GM12878 (cell line): ENCODE data around the gene GEMIN7. TPM values are rescaled to one million over a fixed set of nuclear protein-coding genes. Genes with fewer than 3 reads are reported as not detected.

ENCODE experiments used
- ATAC-seq: fragments of 200-7000 bp; cut with Tn5 transposase; 3 replicates; pipeline ENCODE4 v1.9.1; 2020; ENCODE audit warnings: mild to moderate bottlenecking, moderate library complexity
- BruUV-seq: library from RNA; stranded (reverse); fragments of 400-500 nt; replicated peaks from 2 replicates; lab custom pipeline; 2021; lab: Mats Ljungman, UMichigan
- CTCF ChIA-PET: fragments of 300-600 bp; sonication (Branson Sonifier 250); formaldehyde crosslinking; extraction: SDS; loops from one replicate; lab custom pipeline; 2021; ENCODE audit warnings: inconsistent platforms; lab: Yijun Ruan, JAX
- POLR2A ChIA-PET: fragments of 350-600 bp; formaldehyde crosslinking; extraction: SDS; loops from one replicate; lab custom pipeline; 2021; ENCODE audit warnings: inconsistent platforms; lab: Charles Lee
- RAD21 ChIA-PET: fragments of 300-600 bp; sonication (Branson Sonifier 250); formaldehyde crosslinking; loops from one replicate; lab custom pipeline; 2023; ENCODE audit warnings: antibody characterized with exemption; ENCODE audit not compliant: unreplicated experiment; lab: Charles Lee
- SMC1A ChIA-PET: fragments of 300-600 bp; sonication (Branson Sonifier 250); formaldehyde crosslinking; loops from one replicate; lab custom pipeline; 2023; ENCODE audit not compliant: unreplicated experiment, uncharacterized antibody; lab: Charles Lee
- DNase-seq: peaks from one replicate; pipeline ENCODE4 v3.0.0-alpha.2; 2011; ENCODE audit warnings: low read depth, low spot score
- FAIRE-seq: peaks from 3 replicates; lab custom pipeline; 2011; peaks lifted over from hg19 to GRCh38; lab: Jason Lieb, UNC
- H2AFZ ChIP-seq: 2 replicates; pipeline ENCODE4 v1.6.0; 2011; ENCODE audit warnings: low read depth, low read length, control low read depth; ENCODE audit not compliant: control insufficient read depth
- H3K27ac ChIP-seq: 2 replicates; pipeline ENCODE4 v1.5.1; 2011; ENCODE audit warnings: control low read depth; ENCODE audit not compliant: control insufficient read depth, insufficient read depth
- H3K27me3 ChIP-seq, 2 experiments: replicated peaks in 1 of 2; 2 replicates each; pipeline versions ENCODE4 v1.6.0 to v1.6.1; 2011; ENCODE audit warnings: low read length in 1 of 2; ENCODE audit not compliant: control insufficient read depth in 2 of 2, insufficient read depth in 2 of 2
- H3K36me3 ChIP-seq, 2 experiments: 2 replicates each; pipeline ENCODE4 v1.5.1; 2011; ENCODE audit warnings: low read length in 1 of 2; ENCODE audit not compliant: control insufficient read depth in 2 of 2, insufficient read depth in 2 of 2
- H3K4me1 ChIP-seq: 2 replicates; pipeline ENCODE4 v1.6.1; 2011; ENCODE audit warnings: mild to moderate bottlenecking, low read length, moderate library complexity, mixed read lengths; ENCODE audit not compliant: control insufficient read depth, insufficient read depth
- H3K4me2 ChIP-seq: 2 replicates; pipeline ENCODE4 v1.6.0; 2011; ENCODE audit warnings: control low read depth; ENCODE audit not compliant: control insufficient read depth, insufficient read depth
- H3K4me3 ChIP-seq: fragments of 200-600 bp; sonication (generic); 2 replicates; pipeline ENCODE4 v1.5.1; 2016
- H3K79me2 ChIP-seq: 2 replicates; pipeline ENCODE4 v1.6.0; 2011; ENCODE audit warnings: low read length; ENCODE audit not compliant: control insufficient read depth, insufficient read depth
- H3K9ac ChIP-seq: 2 replicates; pipeline ENCODE4 v1.8.0; 2011; ENCODE audit warnings: low read length, control low read depth, mixed read lengths; ENCODE audit not compliant: control insufficient read depth, insufficient read depth
- H3K9me3 ChIP-seq: replicated peaks from 3 replicates; pipeline ENCODE4 v1.5.1; 2011; ENCODE audit warnings: mild to moderate bottlenecking, low read length; ENCODE audit not compliant: control insufficient read depth, insufficient read depth
- H4K20me1 ChIP-seq: 2 replicates; pipeline ENCODE4 v1.6.0; 2011; ENCODE audit not compliant: control insufficient read depth, insufficient read depth
- ATF3 ChIP-seq: IDR thresholded peaks from 2 replicates; pipeline ENCODE4 v1.6.1; 2011; ENCODE audit warnings: low read depth, mild to moderate bottlenecking, low read length, moderate library complexity, borderline replicate concordance; ENCODE audit errors: extremely low read depth
- BCLAF1 ChIP-seq: fragments of 450-650 bp; IDR thresholded peaks from 2 replicates; pipeline ENCODE4 v1.6.1; 2017; ENCODE audit warnings: antibody characterized with exemption, mild to moderate bottlenecking, moderate library complexity
- BMI1 ChIP-seq: fragments of 450-650 bp; IDR thresholded peaks from 2 replicates; pipeline ENCODE4 v1.6.1; 2016; ENCODE audit warnings: mild to moderate bottlenecking, moderate library complexity, borderline replicate concordance
- CEBPB ChIP-seq, 2 experiments: fragments of 150-350 bp in 1 of 2; IDR thresholded peaks; 2 replicates each; pipeline ENCODE4 v1.6.1; 2012 to 2014; ENCODE audit warnings: low read depth in 2 of 2, low read length in 2 of 2, borderline replicate concordance in 1 of 2, inconsistent platforms in 1 of 2
- ETV6 ChIP-seq, 2 experiments: fragments of 450-650 bp in 1 of 2; IDR thresholded peaks in 1 of 2; conservative IDR thresholded peaks in 1 of 2; 2 replicates each; pipeline ENCODE4 v1.6.1; 2014; ENCODE audit warnings: antibody characterized with exemption in 1 of 2, borderline replicate concordance in 1 of 2, low read depth in 1 of 2, mild to moderate bottlenecking in 1 of 2, moderate library complexity in 1 of 2
- FOXM1 ChIP-seq: IDR thresholded peaks from 2 replicates; pipeline ENCODE4 v1.6.1; 2012; ENCODE audit warnings: low read depth, mild to moderate bottlenecking, inconsistent platforms, low read length, moderate library complexity
- IKZF1 ChIP-seq: fragments of 450-650 bp; conservative IDR thresholded peaks from 2 replicates; pipeline ENCODE4 v1.6.1; 2017; ENCODE audit warnings: antibody characterized with exemption, mild to moderate bottlenecking
- IRF5 ChIP-seq: fragments of 450-650 bp; IDR thresholded peaks from 2 replicates; pipeline ENCODE4 v1.6.1; 2017; ENCODE audit warnings: borderline replicate concordance
- KLF5 ChIP-seq: fragments of 450-650 bp; IDR thresholded peaks from 2 replicates; pipeline ENCODE4 v1.6.1; 2014; ENCODE audit warnings: mild to moderate bottlenecking; ENCODE audit not compliant: partially characterized antibody
- MEF2B ChIP-seq: fragments of 450-650 bp; IDR thresholded peaks from 2 replicates; pipeline ENCODE4 v1.6.1; 2018; ENCODE audit warnings: mild to moderate bottlenecking, moderate library complexity; ENCODE audit not compliant: partially characterized antibody, poor library complexity, severe bottlenecking
- NR2C1 ChIP-seq: fragments of 450-650 bp; IDR thresholded peaks from 2 replicates; pipeline ENCODE4 v1.6.1; 2017; ENCODE audit warnings: antibody characterized with exemption, mild to moderate bottlenecking, moderate library complexity
- NRF1 ChIP-seq: conservative IDR thresholded peaks from 2 replicates; pipeline ENCODE4 v1.6.1; 2011; ENCODE audit warnings: mild to moderate bottlenecking, low read depth, low read length, improper control_type of control experiment
- PAX8 ChIP-seq: fragments of 450-650 bp; IDR thresholded peaks from 2 replicates; pipeline ENCODE4 v1.6.1; 2017; ENCODE audit warnings: mild to moderate bottlenecking, moderate library complexity
- RELA ChIP-seq: fragments of 450-650 bp; IDR thresholded peaks from 2 replicates; pipeline ENCODE4 v1.8.0; 2014; ENCODE audit warnings: borderline replicate concordance; ENCODE audit not compliant: partially characterized antibody
- SREBF1 ChIP-seq: IDR thresholded peaks from 2 replicates; pipeline ENCODE4 v1.6.1; 2012; ENCODE audit warnings: mild to moderate bottlenecking, low read length
- SUPT20H ChIP-seq: IDR thresholded peaks from 2 replicates; pipeline ENCODE4 v1.6.1; 2011; ENCODE audit warnings: low read depth, mild to moderate bottlenecking, low read length, moderate library complexity, borderline replicate concordance; ENCODE audit not compliant: control insufficient read depth
- TARDBP ChIP-seq: IDR thresholded peaks from 2 replicates; pipeline ENCODE4 v1.6.1; 2016; ENCODE audit warnings: borderline replicate concordance
- USF2 ChIP-seq: IDR thresholded peaks from 2 replicates; pipeline ENCODE4 v1.6.1; 2011; ENCODE audit warnings: low read depth, low read length, improper control_type of control experiment, borderline replicate concordance
- WGBS: methylation state at CpG from one replicate; pipeline ENCODE4 v1.1.6; 2016; ENCODE audit warnings: low lambda C conversion rate; ENCODE audit not compliant: insufficient replicate concordance, insufficient coverage; ENCODE audit errors: missing lambda C conversion rate; 5-methylcytosine and 5-hydroxymethylcytosine counted together
- in situ Hi-C: fragments of 300-500 bp; cut with MboI; formaldehyde crosslinking; loops from 9 replicates; pipeline ENCODE4 v1.14.3; 2018; ENCODE audit warnings: mixed read lengths
- intact Hi-C: fragments of 100-400 bp; cut with micrococcal nuclease; formaldehyde crosslinking; loops from one replicate; pipeline ENCODE4 v1.14.2; 2022; ENCODE audit not compliant: unreplicated experiment
- polyA plus RNA-seq, 11 experiments: library from polyadenylated mRNA; depleted of rRNA in 4 of 11; unstranded in 6 of 11; stranded (reverse) in 5 of 11; fragments of >200 nt; fragmentation: Nextera tagmentation in 4 of 11; fragmentation: Illumina TruSeq in 1 of 11; extraction: Ambion mirVana in 4 of 11; extraction: Trizol in 1 of 11; gene quantifications; 1 replicate in 1 of 11; 2 replicates in 10 of 11; pipeline versions ENCODE4 v1.2.1 to v1.2.3, GENCODE V29; 2011 to 2016; ENCODE audit warnings: inconsistent platforms in 2 of 11, missing spikeins in 2 of 11, low read depth in 1 of 11
- total RNA-seq, 4 experiments: library from RNA; depleted of rRNA in 3 of 4; stranded (reverse); fragments of >200 nt in 3 of 4; fragmentation: Illumina TruSeq in 1 of 4; extraction: Trizol in 1 of 4; gene quantifications; 2 replicates each; pipeline versions ENCODE4 v1.2.1 to v1.2.3, GENCODE V29; 2013 to 2021

The GEMIN7 gene
- total and polyA plus RNA-seq, 10 of the 15 experiments (the other 5 are each of a cell fraction or from before 2014, with no cell fraction given), result 21.1 to 76.7 (median 44.9) TPM

- Histone ChIP-seq H3K9ac (no peak overlapping the region), H3K27me3 (no peaks in the 10 kb centered on the region), H3K9me3 (no peaks in the 10 kb centered on the region), H3K27ac (no peak overlapping the region), H2AFZ (no peak overlapping the region), H3K36me3 (peaks cover 0 to 11% of the 10 kb centered on the region in 2 experiments; a peak in 3 of 4 replicates), H3K4me3 (no peak overlapping the region), H3K4me2 (no peak overlapping the region), H4K20me1 (no peaks in the 10 kb centered on the region), H3K4me1 (peaks cover 21% of the 10 kb centered on the region), H3K79me2 (peaks cover 35% of the 10 kb centered on the region)
- 49% methylated on average over 12 of the region's 12 CpGs for WGBS
- no TSS peak for BruUV-seq
- DNase-seq (no peak), FAIRE-seq (peak; percentile 89), ATAC-seq (peak; percentile 95)
- ChIA-PET RAD21 (interaction anchor here (0.7 to 2.7 kb wide), 8 partner anchors 11 to 75 kb away, joined by 3 to 12 read pairs (median 4); no protein-coding TSS in a partner anchor), POLR2A (interaction anchor here (0.8 to 1.4 kb wide), 4 partner anchors 9 to 66 kb away, joined by 3 to 5 read pairs (median 4); no protein-coding TSS in a partner anchor), SMC1A (interaction anchor here (0.9 to 4.6 kb wide), 10 partner anchors 10 to 138 kb away, joined by 3 to 39 read pairs (median 4); partner anchors contain the start of gene PPP1R37), CTCF (interaction anchor here (0.5 to 4.5 kb wide), 24 partner anchors 8 to 222 kb away, joined by 3 to 39 read pairs (median 5); partner anchors contain the start of genes BLOC1S3, GEMIN7, PPP1R37 and TRAPPC6A)
- intact Hi-C loops, result loop anchor here (2.0 kb wide), 1 partner anchor 33 kb away; the partner anchor contains the start of gene PPP1R37
- in situ Hi-C loops, result no loop called here
- TF ChIP-seq BMI1 (no peak), TARDBP (no peak), NRF1 (no peak), RELA (no peak), SUPT20H (no peak), IRF5 (no peak), IKZF1 (peak; percentile 62), KLF5 (no peak), MEF2B (no peak), SREBF1 (no peak), USF2 (no peak), FOXM1 (no peak), CEBPB (IDR thresholded peaks at IDR 0.05; ENCODE audit: borderline replicate concordance in 1 of 2, low read depth in 2 of 2, low read length in 2 of 2) (no peak), PAX8 (no peak), ETV6 (conservative IDR thresholded peaks at IDR 0.05 in 1 of 2, IDR thresholded peaks at IDR 0.05 in 1 of 2; ENCODE audit: borderline replicate concordance in 1 of 2, low read depth in 1 of 2) (no peak), ATF3 (no peak), NR2C1 (no peak), BCLAF1 (no peak)
These were observed 47.0 kb downstream of the GEMIN7 start for GRCh38 chr19:45125975-45126493.
